Peyer's patch (tissue), 4 donors: ENCODE data around the gene GNAI3. TPM values are rescaled to one million over a fixed set of nuclear protein-coding genes. Genes with fewer than 3 reads are reported as not detected.
A peak's percentile ranks its signal among the peaks of the same experiment; 100 is the strongest.

Experiments used
- DNase-seq, 3 donors: peaks; one replicate each; pipeline ENCODE4 v3.0.0-alpha.2; 2017 to 2019
- H3K27ac ChIP-seq, 4 donors: fragments of 200-600 bp; sonication (generic); one replicate each; pipeline ENCODE4 v1.5.1; 2016 to 2019
- H3K27me3 ChIP-seq, 2 donors: fragments of 200-600 bp; sonication (generic); one replicate each; pipeline ENCODE4 v1.5.1; 2019
- H3K36me3 ChIP-seq, 3 donors: fragments of 200-600 bp; sonication (generic); one replicate each; pipeline ENCODE4 v1.5.1; 2016 to 2019
- H3K4me1 ChIP-seq, 4 donors: fragments of 200-600 bp; sonication (generic); one replicate each; pipeline ENCODE4 v1.5.1; 2016 to 2019
- H3K4me3 ChIP-seq, 4 donors: fragments of 200-600 bp; sonication (generic); 1 replicate in 3 of 4; 2 replicates in 1 of 4; pipeline ENCODE4 v1.5.1; 2016 to 2019; ENCODE audit warnings: mild to moderate bottlenecking in 1 of 4
- H3K9me3 ChIP-seq, 4 donors: fragments of 200-600 bp; sonication (generic); one replicate each; pipeline ENCODE4 v1.5.1; 2016 to 2019; ENCODE audit warnings: mild to moderate bottlenecking in 1 of 4
- CTCF ChIP-seq, 6 experiments: fragments of 450-650 bp in 4 of 6; fragments of 200-600 bp in 2 of 6; sonication (generic) in 1 of 6; IDR thresholded peaks; one replicate each; pipeline ENCODE4 v1.5.1; 2017 to 2019; ENCODE audit warnings: antibody characterized with exemption in 6 of 6, mild to moderate bottlenecking in 3 of 6, moderate library complexity in 1 of 6
- POLR2A ChIP-seq, 2 donors: fragments of 450-650 bp; IDR thresholded peaks; one replicate each; pipeline ENCODE4 v1.5.1; 2017; ENCODE audit warnings: antibody characterized with exemption in 2 of 2, mild to moderate bottlenecking in 2 of 2, moderate library complexity in 2 of 2
- total RNA-seq, 4 donors: library from RNA; depleted of rRNA; stranded (reverse); fragments of >200 nt; gene quantifications; one replicate each; pipeline ENCODE4 v1.1.0, GENCODE V29; 2016

The GNAI3 gene
- total RNA-seq, 4 donors from 2014 or later: 4.1 to 6.8 (median 5.8) TPM

GRCh38 chr1:109653306-109653705, 104.9 kb downstream of the GNAI3 start:
- no peak for DNase-seq
- peak overlapping the region in 1 of 4 donors; percentile 49 for H3K27ac ChIP-seq
- TF ChIP-seq CTCF (IDR thresholded peaks at IDR 0.05) (no peak), POLR2A (IDR thresholded peaks at IDR 0.05) (no peak)
- peaks cover 0 to 1% (median 0%) of the 10 kb centered on the region in 3 donors for H3K36me3 ChIP-seq
- H3K4me1 ChIP-seq: peaks cover 0 to 20% (median 3%) of the 10 kb centered on the region in 4 donors
- H3K27me3 ChIP-seq: no peaks in the 10 kb centered on the region
- H3K4me3 ChIP-seq: no peak overlapping the region
- no peaks in the 10 kb centered on the region for H3K9me3 ChIP-seq

GRCh38 chr1:109654519-109654918, 106.1 kb downstream of the GNAI3 start:
- TF ChIP-seq POLR2A (IDR thresholded peaks at IDR 0.05) (no peak), CTCF (IDR thresholded peaks at IDR 0.05) (no peak)
- Histone ChIP-seq H3K36me3 (peaks cover 0 to 10% (median 0%) of the 10 kb centered on the region in 3 donors), H3K4me1 (peaks cover 0 to 26% (median 3%) of the 10 kb centered on the region in 4 donors), H3K9me3 (no peaks in the 10 kb centered on the region), H3K4me3 (no peak overlapping the region), H3K27ac (no peak overlapping the region), H3K27me3 (no peaks in the 10 kb centered on the region)
- no peak for DNase-seq

- TF ChIP-seq POLR2A (IDR thresholded peaks at IDR 0.05): peak; percentile 65 to 77
- TF ChIP-seq CTCF (IDR thresholded peaks at IDR 0.05): peak in 1 of 6 experiments; percentile 32
- peak; percentile 88 to 96 (median 95) for DNase-seq
- Histone ChIP-seq H3K9me3 (no peaks in the 10 kb centered on the region), H3K27ac (peak within 1 kb of the TSS; percentile 75 to 86 (median 82)), H3K4me3 (peak within 1 kb of the TSS; percentile 61 to 89 (median 76)), H3K36me3 (peaks cover 0 to 21% (median 0%) of the 10 kb centered on the region in 3 donors), H3K27me3 (no peaks in the 10 kb centered on the region), H3K4me1 (peaks cover 0 to 26% (median 3%) of the 10 kb centered on the region in 4 donors)
These were observed 107.5 kb downstream of the GNAI3 start, which contains the start of gene GSTM4 for GRCh38 chr1:109655615-109656519. TSS of gene GSTM4 (plus strand) at chr1:109656099. CDS start at chr1:109656390, 291 bp downstream.

- peak overlapping the region in 2 of 4 donors; percentile 87 to 89 for H3K4me3 ChIP-seq
- H3K27me3 ChIP-seq: no peaks in the 10 kb centered on the region
- H3K36me3 ChIP-seq: peaks cover 0 to 36% (median 0%) of the 10 kb centered on the region in 3 donors
- no peaks in the 10 kb centered on the region for H3K9me3 ChIP-seq
- peaks cover 0 to 26% (median 3%) of the 10 kb centered on the region in 4 donors for H3K4me1 ChIP-seq
- no peak for DNase-seq
- no peak for TF ChIP-seq CTCF (IDR thresholded peaks at IDR 0.05)
- H3K27ac ChIP-seq: no peak overlapping the region
These were observed 109.0 kb downstream of the GNAI3 start for GRCh38 chr1:109657395-109657794.

GRCh38 chr1:109657970-109658369, 109.6 kb downstream of the GNAI3 start:
- no peaks in the 10 kb centered on the region for H3K9me3 ChIP-seq
- H3K27me3 ChIP-seq: no peaks in the 10 kb centered on the region
- H3K27ac ChIP-seq: no peak overlapping the region
- no peak overlapping the region for H3K4me3 ChIP-seq
- TF ChIP-seq POLR2A (IDR thresholded peaks at IDR 0.05): no peak
- TF ChIP-seq CTCF (IDR thresholded peaks at IDR 0.05): no peak
- H3K4me1 ChIP-seq: peaks cover 0 to 26% (median 3%) of the 10 kb centered on the region in 4 donors
- DNase-seq: no peak
- peaks cover 0 to 36% (median 0%) of the 10 kb centered on the region in 3 donors for H3K36me3 ChIP-seq
